OCI-LY7 (cell line): ENCODE measurements around the gene WDR38. TPM values are rescaled to one million over a fixed set of nuclear protein-coding genes. Genes with fewer than 3 reads are reported as not detected.
A peak's percentile ranks its signal among the peaks of the same experiment; 100 is the strongest.

Experiments used
- BruUV-seq: library from RNA; stranded (reverse); fragments of 400-500 nt; replicated peaks from 2 replicates; lab custom pipeline; 2021; lab: Mats Ljungman, UMichigan
- CTCF ChIA-PET: fragments of 300-600 bp; sonication (Branson Sonifier 250); formaldehyde crosslinking; loops from one replicate; lab custom pipeline; 2022; ENCODE audit warnings: antibody characterized with exemption; ENCODE audit not compliant: unreplicated experiment; lab: Charles Lee
- POLR2A ChIA-PET: fragments of 300-600 bp; sonication (Branson Sonifier 250); formaldehyde crosslinking; loops from one replicate; lab custom pipeline; 2022; ENCODE audit warnings: antibody characterized with exemption; lab: Charles Lee
- DNase-seq: peaks from one replicate; pipeline ENCODE4 v3.0.0-alpha.2; 2015; ENCODE audit warnings: low spot score
- H2AFZ ChIP-seq: fragments of 200-600 bp; sonication (generic), shearing (Covaris generic); 2 replicates; pipeline ENCODE4 v1.6.1; 2014; ENCODE audit warnings: mild to moderate bottlenecking, antibody characterized with exemption, low read length, moderate library complexity
- H3K27ac ChIP-seq: fragments of 200-600 bp; sonication (generic); 2 replicates; pipeline ENCODE4 v1.5.1; 2014; ENCODE audit warnings: mixed run types, low read depth, mild to moderate bottlenecking, moderate library complexity, low read length, inconsistent platforms; ENCODE audit not compliant: poor library complexity, severe bottlenecking
- H3K36me3 ChIP-seq: fragments of 200-600 bp; sonication (generic); 2 replicates; pipeline ENCODE4 v1.6.1; 2014; ENCODE audit warnings: mild to moderate bottlenecking, antibody characterized with exemption, low read length, moderate library complexity, mixed read lengths; ENCODE audit not compliant: insufficient read depth
- H3K4me1 ChIP-seq: fragments of 200-600 bp; sonication (generic); 2 replicates; pipeline ENCODE4 v1.5.1; 2014; ENCODE audit warnings: mild to moderate bottlenecking, low read length; ENCODE audit not compliant: insufficient read depth, poor library complexity, severe bottlenecking
- H3K4me2 ChIP-seq: fragments of 200-600 bp; sonication (generic); 2 replicates; pipeline ENCODE4 v1.6.1; 2014; ENCODE audit warnings: mild to moderate bottlenecking, low read length
- H3K4me3 ChIP-seq: fragments of 200-600 bp; sonication (generic); 2 replicates; pipeline ENCODE4 v1.5.1; 2014; ENCODE audit warnings: mild to moderate bottlenecking, low read depth, low read length; ENCODE audit not compliant: poor library complexity, severe bottlenecking
- H3K79me2 ChIP-seq: fragments of 200-600 bp; sonication (generic); 2 replicates; pipeline ENCODE4 v1.6.1; 2016; ENCODE audit warnings: low read depth, mild to moderate bottlenecking, low read length, moderate library complexity, mixed read lengths; ENCODE audit not compliant: insufficient read depth
- H3K9me2 ChIP-seq: fragments of 200-600 bp; sonication (generic); 2 replicates; pipeline ENCODE4 v1.6.1; 2016; ENCODE audit warnings: mild to moderate bottlenecking, low read length, mixed read lengths; ENCODE audit not compliant: insufficient read depth
- H3K9me3 ChIP-seq: fragments of 200-600 bp; sonication (generic); 2 replicates; pipeline ENCODE4 v1.6.1; 2014; ENCODE audit warnings: mild to moderate bottlenecking, mixed run types, low read length, mixed read lengths
- H4K20me1 ChIP-seq: fragments of 200-600 bp; sonication (generic); 2 replicates; pipeline ENCODE4 v1.6.1; 2014; ENCODE audit warnings: mild to moderate bottlenecking, antibody characterized with exemption, low read length, moderate library complexity, mixed read lengths; ENCODE audit not compliant: insufficient read depth
- CTCF ChIP-seq: fragments of 200-600 bp; sonication (generic); conservative IDR thresholded peaks from 2 replicates; pipeline ENCODE4 v1.5.1; 2014; ENCODE audit warnings: mild to moderate bottlenecking, antibody characterized with exemption, low read length, moderate library complexity, mixed read lengths
- EZH2phosphoT487 ChIP-seq: fragments of 200-600 bp; sonication (generic); IDR thresholded peaks from 2 replicates; pipeline ENCODE4 v1.6.1; 2018; ENCODE audit warnings: low read depth, borderline replicate concordance, mild to moderate bottlenecking, mixed run types, antibody characterized with exemption, low read length, moderate library complexity, mixed read lengths
- intact Hi-C: fragments of 100-400 bp; cut with micrococcal nuclease; formaldehyde crosslinking; loops from one replicate; pipeline ENCODE4 v1.10.0; 2022; ENCODE audit not compliant: unreplicated experiment
- total RNA-seq, 2 experiments: library from RNA; depleted of rRNA in 1 of 2; stranded (reverse); fragments of >200 nt in 1 of 2; shearing (Covaris generic) in 1 of 2; gene quantifications; 2 replicates each; pipeline ENCODE4 v1.2.3, GENCODE V29; 2014 to 2022

WDR38 gene
- total RNA-seq, 2 experiments from 2014 or later = not detected

GRCh38 chr9:124878021-124878420 is 24.8 kb downstream of the WDR38 start:
- no peak overlapping the region for H3K4me3 ChIP-seq
- TF ChIP-seq CTCF (no peak), EZH2phosphoT487 (no peak)
- no TSS peak for BruUV-seq
- H3K9me2 ChIP-seq = no peaks in the 10 kb centered on the region
- H2AFZ ChIP-seq = no peak overlapping the region
- intact Hi-C loops = no loop called here
- no peak overlapping the region for H3K4me2 ChIP-seq
- DNase-seq = no peak
- ChIA-PET CTCF (no interaction called here), POLR2A (interaction anchor here (0.7 to 1.3 kb wide), 3 partner anchors 10 to 34 kb away, joined by 3 read pairs; no protein-coding TSS in a partner anchor)
- peaks cover 23% of the 10 kb centered on the region for H3K79me2 ChIP-seq
- H4K20me1 ChIP-seq = peaks cover 11% of the 10 kb centered on the region; the same call in 1 of the 2 replicates
- no peaks in the 10 kb centered on the region for H3K9me3 ChIP-seq
- H3K36me3 ChIP-seq = peaks cover 84% of the 10 kb centered on the region
- peaks cover 32% of the 10 kb centered on the region for H3K4me1 ChIP-seq
- H3K27ac ChIP-seq = no peak overlapping the region

- TF ChIP-seq CTCF = no peak
- TF ChIP-seq EZH2phosphoT487 = no peak
- ChIA-PET POLR2A (interaction anchor here (0.7 kb wide), 2 partner anchors 34 to 85 kb away, joined by 3 read pairs; no protein-coding TSS in a partner anchor), CTCF (no interaction called here)
- Histone ChIP-seq H2AFZ (no peak overlapping the region), H3K27ac (no peak overlapping the region), H3K36me3 (peaks cover 79% of the 10 kb centered on the region), H3K4me1 (peaks cover 27% of the 10 kb centered on the region), H3K79me2 (peaks cover 18% of the 10 kb centered on the region), H4K20me1 (peaks cover 6% of the 10 kb centered on the region; the same call in 1 of the 2 replicates), H3K9me3 (no peaks in the 10 kb centered on the region), H3K4me3 (no peak overlapping the region), H3K9me2 (no peaks in the 10 kb centered on the region), H3K4me2 (no peak overlapping the region)
- BruUV-seq = TSS peak; percentile 61
- no peak for DNase-seq
- intact Hi-C loops = no loop called here
These were observed 25.3 kb downstream of the WDR38 start for GRCh38 chr9:124878518-124878917.

GRCh38 chr9:124879226-124879625 is 26.0 kb downstream of the WDR38 start:
- ChIA-PET CTCF (no interaction called here), POLR2A (interaction anchor here (0.7 to 1.4 kb wide), 2 partner anchors 9 to 85 kb away, joined by 3 to 4 read pairs; no protein-coding TSS in a partner anchor)
- H2AFZ ChIP-seq = no peak overlapping the region
- intact Hi-C loops = no loop called here
- H3K4me2 ChIP-seq = no peak overlapping the region
- H3K9me2 ChIP-seq = no peaks in the 10 kb centered on the region
- H3K27ac ChIP-seq = no peak overlapping the region
- H3K4me1 ChIP-seq = peaks cover 20% of the 10 kb centered on the region
- no TSS peak for BruUV-seq
- no peaks in the 10 kb centered on the region for H3K9me3 ChIP-seq
- no peak for TF ChIP-seq CTCF
- TF ChIP-seq EZH2phosphoT487 = no peak
- H4K20me1 ChIP-seq = no peaks in the 10 kb centered on the region; the same call in 1 of the 2 replicates
- peaks cover 72% of the 10 kb centered on the region for H3K36me3 ChIP-seq
- no peak overlapping the region for H3K4me3 ChIP-seq
- H3K79me2 ChIP-seq = peaks cover 11% of the 10 kb centered on the region; the same call in 1 of the 2 replicates
- DNase-seq = no peak
